PC-3 (cell line): Measurements from ENCODE around the gene AFAP1L2. TPM values are rescaled to one million over a fixed set of nuclear protein-coding genes. Genes with fewer than 3 reads are reported as not detected.
A peak's percentile ranks its signal among the peaks of the same experiment; 100 is the strongest.

ENCODE experiments used
- ATAC-seq: fragments of 200-7000 bp; cut with Tn5 transposase; 2 replicates; pipeline ENCODE4 v1.9.1; 2020; ENCODE audit warnings: mild to moderate bottlenecking, moderate library complexity
- BruUV-seq: library from RNA; stranded (reverse); fragments of 400-500 nt; replicated peaks from 2 replicates; lab custom pipeline; 2021; lab: Mats Ljungman, UMichigan
- CTCF ChIA-PET: fragments of 300-600 bp; sonication (Branson Sonifier 250); formaldehyde crosslinking; loops from one replicate; lab custom pipeline; 2022; ENCODE audit warnings: antibody characterized with exemption; lab: Charles Lee
- POLR2A ChIA-PET: fragments of 300-600 bp; sonication (Branson Sonifier 250); formaldehyde crosslinking; loops from one replicate; lab custom pipeline; 2022; ENCODE audit warnings: antibody characterized with exemption; ENCODE audit not compliant: unreplicated experiment; lab: Charles Lee
- DNase-seq: peaks from one replicate; pipeline ENCODE4 v3.0.0-alpha.2; 2015
- H2AFZ ChIP-seq: fragments of 300-600 bp; sonication (generic); 2 replicates; pipeline ENCODE4 v1.6.0; 2016; ENCODE audit warnings: antibody characterized with exemption, low read length
- H3F3A ChIP-seq: fragments of 300-600 bp; sonication (generic); one replicate; pipeline ENCODE4 v1.6.0; 2017; ENCODE audit warnings: antibody characterized with exemption, low read length, control low read depth, mild to moderate bottlenecking; ENCODE audit not compliant: unreplicated experiment
- H3K27ac ChIP-seq: fragments of 300-600 bp; sonication (generic); 2 replicates; pipeline ENCODE4 v1.5.1; 2016; ENCODE audit warnings: mild to moderate bottlenecking, low read length
- H3K27me3 ChIP-seq: fragments of 300-600 bp; sonication (generic); 2 replicates; pipeline ENCODE4 v1.6.1; 2016; ENCODE audit warnings: low read length, mixed read lengths
- H3K36me3 ChIP-seq: fragments of 300-600 bp; sonication (generic); 2 replicates; pipeline ENCODE4 v1.6.1; 2016; ENCODE audit warnings: low read depth, mixed run types, low read length, mixed read lengths
- H3K4me1 ChIP-seq: fragments of 300-600 bp; sonication (generic); 2 replicates; pipeline ENCODE4 v1.5.1; 2016; ENCODE audit warnings: low read length; ENCODE audit not compliant: insufficient read depth
- H3K4me2 ChIP-seq: fragments of 300-600 bp; sonication (generic); 2 replicates; pipeline ENCODE4 v1.6.0; 2016; ENCODE audit warnings: low read length
- H3K4me3 ChIP-seq: fragments of 300-600 bp; sonication (generic); 2 replicates; pipeline ENCODE4 v1.5.1; 2016; ENCODE audit warnings: mild to moderate bottlenecking, low read length, mixed read lengths
- H3K79me2 ChIP-seq: fragments of 300-600 bp; sonication (generic); 2 replicates; pipeline ENCODE4 v1.6.1; 2017; ENCODE audit warnings: low read length, mixed read lengths
- H3K9ac ChIP-seq: fragments of 300-600 bp; sonication (generic); 2 replicates; pipeline ENCODE4 v1.6.0; 2016; ENCODE audit warnings: mild to moderate bottlenecking, low read length
- H3K9me2 ChIP-seq: fragments of 300-600 bp; sonication (generic); replicated peaks from 2 replicates; pipeline ENCODE4 v1.6.1; 2016; ENCODE audit warnings: mixed run types, low read length, mixed read lengths
- H3K9me3 ChIP-seq: fragments of 300-600 bp; sonication (generic); 2 replicates; pipeline ENCODE4 v1.6.1; 2016; ENCODE audit warnings: low read length, mixed read lengths
- H4K20me1 ChIP-seq: fragments of 300-600 bp; sonication (generic); 2 replicates; pipeline ENCODE4 v1.6.1; 2016; ENCODE audit warnings: low read length, mixed read lengths
- CTCF ChIP-seq: fragments of 300-600 bp; sonication (generic); conservative IDR thresholded peaks from 2 replicates; pipeline ENCODE4 v1.5.1; 2017; ENCODE audit warnings: antibody characterized with exemption, low read depth, mild to moderate bottlenecking, low read length
- EZH2 ChIP-seq: fragments of 300-600 bp; sonication (generic); IDR thresholded peaks from one replicate; pipeline ENCODE4 v1.6.1; 2017; ENCODE audit warnings: antibody characterized with exemption, mild to moderate bottlenecking, low read length; ENCODE audit not compliant: unreplicated experiment
- EZH2phosphoT487 ChIP-seq: fragments of 300-600 bp; sonication (generic); IDR thresholded peaks from 2 replicates; pipeline ENCODE4 v1.6.1; 2018; ENCODE audit warnings: mild to moderate bottlenecking, antibody characterized with exemption, low read length, borderline replicate concordance
- intact Hi-C: fragments of 100-400 bp; cut with micrococcal nuclease; formaldehyde crosslinking; loops from 2 replicates; pipeline ENCODE4 v1.9.0; 2023
- total RNA-seq: library from RNA; depleted of rRNA; stranded (reverse); fragments of >200 nt; gene quantifications from 2 replicates; pipeline ENCODE4 v1.2.3, GENCODE V29; 2014

The AFAP1L2 gene
- total RNA-seq, 1 experiment from 2014 or later, result 0.77 TPM

DNA sequence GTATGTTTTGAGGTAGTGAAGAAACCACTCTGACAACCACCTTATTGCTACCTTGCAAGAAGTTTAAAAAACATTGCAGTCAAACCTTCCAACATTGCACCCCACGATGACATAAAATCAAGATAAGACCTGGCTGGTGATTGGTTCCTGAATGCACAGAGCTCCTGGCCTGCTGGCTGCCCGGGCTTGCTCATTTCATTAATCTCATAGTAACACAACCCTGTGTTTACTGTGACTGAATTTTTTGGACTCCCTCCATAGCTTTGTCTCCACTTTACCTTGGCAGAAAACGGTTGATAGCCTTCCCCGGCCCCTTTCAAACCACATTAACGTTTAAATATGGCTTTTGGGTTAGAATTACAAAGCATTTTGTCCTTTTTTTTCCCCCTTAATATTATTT is 137.8 kb downstream of the AFAP1L2 start:
- intact Hi-C loops, result no loop called here
- H3K9me3 ChIP-seq, result no peaks in the 10 kb centered on the region
- no peaks in the 10 kb centered on the region for H3K79me2 ChIP-seq
- H3K9ac ChIP-seq, result no peak overlapping the region
- no peaks in the 10 kb centered on the region for H3K9me2 ChIP-seq
- no peaks in the 10 kb centered on the region for H3K27me3 ChIP-seq
- no peaks in the 10 kb centered on the region for H4K20me1 ChIP-seq
- BruUV-seq, result no TSS peak
- H3F3A ChIP-seq, result no peaks in the 10 kb centered on the region
- DNase-seq (peak; percentile 67), ATAC-seq (peak; percentile 89)
- POLR2A ChIA-PET, result no interaction called here
- CTCF ChIA-PET, result interaction anchor here (0.6 kb wide), 1 partner anchor 132 kb away, joined by 3 read pairs; no protein-coding TSS in a partner anchor
- H3K4me3 ChIP-seq, result no peak overlapping the region
- H3K4me1 ChIP-seq, result peaks cover 17% of the 10 kb centered on the region; the same call in 1 of the 2 replicates
- H2AFZ ChIP-seq, result no peak overlapping the region
- H3K4me2 ChIP-seq, result 0 out of 2 replicates have a peak overlapping the region, but pooled peaks have one; percentile 21
- H3K36me3 ChIP-seq, result no peaks in the 10 kb centered on the region
- TF ChIP-seq CTCF (no peak), EZH2 (no peak), EZH2phosphoT487 (no peak)
- H3K27ac ChIP-seq, result no peak overlapping the region

DNA sequence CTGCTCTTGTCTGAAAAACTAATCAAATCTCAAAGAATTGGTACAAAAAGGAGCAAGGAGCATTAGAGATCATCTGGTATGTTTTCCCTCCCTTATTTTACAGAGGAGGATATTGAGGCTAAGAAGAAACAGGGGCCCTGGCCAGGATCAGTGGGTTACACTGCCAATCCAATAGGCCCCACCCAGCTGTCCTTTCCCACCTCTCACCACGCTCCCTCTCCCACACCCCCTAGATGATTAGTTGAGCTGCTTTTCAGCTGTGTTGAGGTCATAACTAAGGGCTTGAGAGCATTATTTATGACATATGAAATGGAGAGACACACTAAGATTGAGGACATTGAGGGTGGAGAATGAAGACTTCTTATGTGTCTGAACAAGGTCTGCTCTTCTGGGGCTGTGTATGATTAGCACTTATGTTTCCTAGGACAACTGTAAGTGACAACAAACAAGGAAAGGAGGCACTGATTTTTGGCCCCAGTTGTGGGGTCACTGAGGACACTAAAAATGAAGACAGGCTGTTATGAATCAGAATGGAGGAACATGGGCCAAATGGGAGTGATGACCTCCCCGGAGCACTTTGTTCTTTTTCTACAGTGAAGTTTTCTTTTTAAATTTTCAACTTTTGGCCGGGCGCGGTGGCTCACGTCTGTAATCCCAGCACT is 138.8 kb downstream of the AFAP1L2 start:
- no peak overlapping the region for H3K27ac ChIP-seq
- no peak overlapping the region for H3K4me3 ChIP-seq
- ChIA-PET POLR2A (no interaction called here), CTCF (no interaction called here)
- intact Hi-C loops, result no loop called here
- BruUV-seq, result no TSS peak
- H3K79me2 ChIP-seq, result no peaks in the 10 kb centered on the region
- no peak overlapping the region for H3K4me2 ChIP-seq
- no peaks in the 10 kb centered on the region for H3K36me3 ChIP-seq
- ATAC-seq (no peak), DNase-seq (no peak)
- no peak overlapping the region for H2AFZ ChIP-seq
- H3K9ac ChIP-seq, result no peak overlapping the region
- H3K9me3 ChIP-seq, result no peaks in the 10 kb centered on the region
- H3K4me1 ChIP-seq, result peaks cover 7% of the 10 kb centered on the region; the same call in 1 of the 2 replicates
- no peaks in the 10 kb centered on the region for H3K9me2 ChIP-seq
- H3F3A ChIP-seq, result no peaks in the 10 kb centered on the region
- TF ChIP-seq EZH2 (no peak), CTCF (no peak), EZH2phosphoT487 (no peak)
- no peaks in the 10 kb centered on the region for H3K27me3 ChIP-seq
- H4K20me1 ChIP-seq, result no peaks in the 10 kb centered on the region

GRCh38 chr10:114262496-114262895 is 141.8 kb downstream of the AFAP1L2 start:
- Histone ChIP-seq H3F3A (no peaks in the 10 kb centered on the region), H3K9me2 (no peaks in the 10 kb centered on the region), H3K36me3 (no peaks in the 10 kb centered on the region), H3K79me2 (no peaks in the 10 kb centered on the region), H4K20me1 (no peaks in the 10 kb centered on the region), H3K9me3 (no peaks in the 10 kb centered on the region), H3K27ac (no peak overlapping the region), H2AFZ (no peak overlapping the region), H3K27me3 (no peaks in the 10 kb centered on the region), H3K4me2 (no peak overlapping the region), H3K9ac (no peak overlapping the region), H3K4me3 (no peak overlapping the region), H3K4me1 (peaks cover 7% of the 10 kb centered on the region; the same call in 1 of the 2 replicates)
- POLR2A ChIA-PET, result no interaction called here
- TF ChIP-seq EZH2, result no peak
- TF ChIP-seq CTCF, result no peak
- no peak for TF ChIP-seq EZH2phosphoT487
- DNase-seq, result no peak
- intact Hi-C loops, result no loop called here
- CTCF ChIA-PET, result no interaction called here
- BruUV-seq, result no TSS peak
- no peak for ATAC-seq
